HS-27A (cell line): ENCODE measurements around the gene DPEP1.
"Not testable (repeated sequence)": the region's sequence is repeated elsewhere in the genome, so short reads cannot be mapped to it uniquely, and the experiment has no call there.

Experiments used
- DNase-seq: peaks from one replicate; pipeline ENCODE4 v3.0.0-alpha.2; 2012; ENCODE audit warnings: low read depth, missing footprints

DPEP1 gene

DNA sequence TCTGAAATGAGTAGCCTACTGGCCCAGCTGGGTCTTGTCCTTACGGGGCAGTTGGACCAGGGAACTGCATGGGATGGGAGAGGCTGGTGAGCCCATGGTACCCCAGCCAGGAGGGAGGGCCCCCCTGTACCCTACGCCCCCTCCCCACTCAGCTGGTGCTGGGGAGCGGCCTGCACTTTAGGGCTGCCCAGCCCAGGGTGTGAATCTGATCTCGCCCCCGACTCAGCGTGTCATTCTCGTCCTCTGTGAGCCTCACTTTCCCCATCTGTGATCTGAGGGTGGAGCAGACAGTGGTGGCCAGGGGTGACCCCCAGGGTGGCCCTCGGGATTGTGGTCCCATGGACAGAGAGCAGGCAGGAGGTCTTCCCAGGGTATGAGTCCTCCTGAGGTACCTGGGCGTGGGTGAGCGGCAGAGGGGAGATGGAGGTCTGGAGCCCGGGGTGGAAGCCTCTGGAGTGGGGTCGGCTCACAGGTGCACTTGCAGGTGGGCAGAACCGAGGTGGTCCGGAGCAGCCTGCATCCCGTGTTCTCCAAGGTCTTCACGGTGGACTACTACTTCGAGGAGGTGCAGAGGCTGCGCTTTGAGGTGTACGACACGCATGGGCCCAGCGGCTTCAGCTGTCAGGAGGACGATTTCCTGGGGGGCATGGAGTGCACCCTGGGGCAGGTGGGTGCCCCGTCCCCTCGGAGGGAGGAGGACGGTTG is 36.2 kb upstream of the DPEP1 start:
- DNase-seq: no peak

DNA sequence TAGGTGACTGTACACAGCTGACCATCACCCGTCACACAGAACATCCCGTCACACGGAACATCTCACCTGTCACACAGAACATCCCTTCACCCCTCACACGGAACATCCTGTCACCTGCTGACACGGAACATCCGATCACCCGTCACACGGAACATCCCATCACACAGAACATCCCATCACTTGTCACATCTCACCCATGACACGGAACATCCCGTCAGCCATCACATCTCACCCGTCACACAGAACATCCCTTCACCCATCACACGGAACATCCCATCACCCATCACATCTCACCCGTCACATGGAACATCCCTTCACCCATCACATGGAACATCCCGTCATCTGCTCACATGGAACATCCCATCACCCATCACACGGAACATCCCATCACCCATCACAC is 34.1 kb upstream of the DPEP1 start:
- no peak for DNase-seq

DNA sequence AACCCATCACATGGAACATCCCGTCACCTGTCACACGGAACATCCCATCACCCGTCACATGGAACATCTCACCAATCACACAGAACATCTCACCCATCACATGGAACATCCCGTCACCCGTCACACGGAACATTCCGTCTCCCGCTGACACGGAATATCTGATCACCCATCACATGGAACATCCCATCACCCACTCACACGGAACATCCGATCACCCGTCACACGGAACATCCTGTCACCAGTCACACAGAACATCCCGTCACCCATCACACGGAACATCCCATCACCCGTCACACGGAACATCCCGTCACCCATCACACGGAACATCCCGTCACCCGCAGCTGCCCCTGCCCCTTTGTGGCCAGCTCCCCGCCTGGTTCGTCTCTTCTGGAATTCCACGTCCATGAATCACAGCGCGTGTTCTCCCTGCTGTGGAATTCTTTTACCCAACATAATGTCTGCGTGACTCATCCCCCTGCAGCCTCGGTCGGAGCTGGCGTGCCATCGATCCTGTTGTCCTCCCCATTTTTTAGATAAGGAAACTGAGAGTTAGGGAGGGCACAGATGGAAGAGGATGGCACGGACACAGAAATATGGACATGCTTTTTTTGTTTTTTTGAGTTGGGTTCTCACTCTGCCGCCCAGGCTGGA is 32.3 kb upstream of the DPEP1 start:
- peak; percentile 96 for DNase-seq

DNA sequence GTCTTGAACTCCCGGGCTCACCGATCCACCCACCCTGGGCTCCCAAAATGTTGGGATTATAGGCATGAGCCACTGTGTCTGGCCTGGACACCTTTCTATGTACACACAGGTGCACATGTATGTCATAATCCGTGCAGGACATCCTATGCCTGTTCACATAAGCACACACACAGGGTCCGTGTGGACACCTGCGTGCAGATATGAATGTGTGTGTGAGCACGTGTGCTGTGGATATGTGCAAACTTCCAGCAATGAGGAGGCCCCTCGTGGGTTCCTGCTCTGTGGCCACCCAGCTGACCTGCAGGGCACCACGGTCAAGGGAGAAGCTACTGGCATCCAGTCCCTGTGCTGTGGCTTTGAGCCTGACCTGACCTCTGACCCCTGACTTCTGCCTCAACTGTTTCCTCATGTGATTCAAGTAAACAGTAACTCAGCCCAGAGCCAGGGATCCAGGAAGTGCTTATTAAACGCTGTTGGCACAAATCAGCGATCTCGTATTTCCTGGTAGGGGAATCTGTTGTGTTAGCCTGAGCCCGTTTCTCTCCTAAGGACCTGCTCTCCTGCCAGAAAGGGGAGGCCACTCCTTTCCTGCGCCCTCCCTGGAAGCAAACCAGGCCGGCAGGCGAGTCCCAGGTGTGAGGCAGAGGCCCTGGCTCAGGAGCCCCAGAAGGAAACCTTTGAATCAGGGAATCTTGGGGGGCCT is 31.4 kb upstream of the DPEP1 start:
- DNase-seq: no peak

DNA sequence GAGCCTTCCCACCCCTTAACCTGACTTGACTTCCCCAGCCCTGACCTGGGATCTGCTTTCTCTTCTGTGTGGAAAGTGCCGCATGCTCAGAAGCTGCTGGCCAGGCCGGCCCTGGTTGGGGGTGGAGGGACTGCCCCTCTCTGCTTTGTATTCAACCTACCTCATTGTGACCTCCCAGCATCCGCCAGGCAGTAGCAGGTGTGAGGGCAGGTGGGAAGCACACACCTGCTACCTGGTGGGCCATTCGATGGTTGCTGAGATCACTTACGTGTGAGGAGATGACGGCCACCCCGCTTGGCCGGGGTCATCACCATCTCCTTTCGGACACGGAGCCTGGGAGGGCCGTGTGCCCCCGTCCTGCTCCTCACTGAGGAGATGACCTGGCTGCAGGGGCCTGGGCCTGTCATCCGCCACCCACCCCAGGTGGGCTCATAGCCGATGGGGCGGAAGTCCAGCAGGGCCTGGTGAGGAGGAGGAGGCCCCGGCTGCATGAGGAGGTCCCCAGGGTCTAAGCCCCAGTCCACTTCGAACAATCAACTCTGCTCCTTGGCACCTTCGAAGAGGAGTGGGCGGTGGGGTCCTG is 30.7 kb upstream of the DPEP1 start:
- DNase-seq: no peak

DNA sequence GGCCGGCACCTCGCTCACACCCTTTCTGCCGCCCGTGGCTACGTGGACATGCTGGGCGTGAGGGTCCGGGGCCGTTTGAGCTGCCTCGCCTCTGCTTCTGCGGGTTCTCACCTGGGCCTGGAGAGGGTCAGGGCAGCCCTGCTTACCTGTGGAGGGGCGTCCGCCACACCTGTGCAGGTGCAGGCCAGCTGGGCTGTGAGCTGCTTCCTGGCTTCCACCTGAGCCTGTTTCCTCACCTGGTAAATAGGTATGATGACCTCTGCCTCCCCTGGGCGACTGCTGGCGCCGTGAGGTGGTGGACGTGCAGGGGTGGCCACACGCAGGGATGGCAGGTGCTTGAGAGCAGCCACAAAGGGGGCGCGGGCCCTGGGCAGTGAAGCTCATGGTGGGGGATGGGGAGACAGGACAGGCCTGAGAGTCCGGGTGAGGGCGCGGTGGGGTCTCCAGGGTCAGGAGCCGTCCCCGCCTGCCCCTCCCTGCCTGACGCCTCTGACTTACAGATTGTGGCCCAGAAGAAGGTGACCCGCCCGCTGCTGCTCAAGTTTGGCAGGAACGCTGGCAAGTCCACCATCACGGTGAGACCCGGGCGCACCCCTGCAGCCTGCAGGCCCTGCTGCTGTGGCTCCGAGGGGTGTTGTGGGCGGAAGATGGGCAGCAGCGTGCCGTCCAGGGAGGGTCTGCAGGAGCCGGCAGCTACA is 30.1 kb upstream of the DPEP1 start:
- DNase-seq: no peak

DNA sequence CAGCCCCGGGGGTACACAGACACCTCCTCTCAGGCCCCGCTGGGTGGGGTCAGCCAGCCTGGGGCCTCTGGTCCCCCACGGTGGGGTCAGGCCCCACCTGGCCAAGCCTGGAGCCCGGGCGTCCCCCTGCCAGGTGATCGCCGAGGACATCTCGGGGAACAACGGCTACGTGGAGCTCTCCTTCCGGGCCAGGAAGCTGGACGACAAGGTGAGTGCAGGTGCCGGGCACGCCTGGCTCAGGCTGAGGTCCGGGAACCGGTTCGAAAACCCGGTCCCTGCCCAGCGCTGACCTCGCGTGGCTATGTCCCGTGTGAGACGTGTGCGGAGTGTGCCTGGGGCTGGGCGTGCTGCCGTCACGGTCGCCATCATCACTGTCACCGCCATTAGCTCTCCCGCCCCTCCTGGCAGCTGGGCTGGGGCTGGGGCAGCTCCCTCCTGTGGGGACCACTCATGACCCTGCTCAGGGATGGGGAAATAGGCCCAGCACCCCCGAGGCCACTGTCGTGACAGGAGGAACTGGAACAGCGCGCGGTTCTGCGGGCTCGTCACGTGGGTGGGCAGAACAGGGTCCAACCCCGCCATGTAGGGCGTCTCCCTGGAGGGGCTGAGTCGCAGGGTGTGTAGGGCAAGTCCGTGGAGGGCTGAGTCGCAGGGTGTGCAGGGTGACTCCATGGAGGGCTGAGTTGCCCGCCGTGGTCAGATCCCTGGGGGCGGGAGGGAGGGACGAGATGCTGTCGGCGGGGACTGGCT is 29.4 kb upstream of the DPEP1 start:
- DNase-seq: no peak

DNA sequence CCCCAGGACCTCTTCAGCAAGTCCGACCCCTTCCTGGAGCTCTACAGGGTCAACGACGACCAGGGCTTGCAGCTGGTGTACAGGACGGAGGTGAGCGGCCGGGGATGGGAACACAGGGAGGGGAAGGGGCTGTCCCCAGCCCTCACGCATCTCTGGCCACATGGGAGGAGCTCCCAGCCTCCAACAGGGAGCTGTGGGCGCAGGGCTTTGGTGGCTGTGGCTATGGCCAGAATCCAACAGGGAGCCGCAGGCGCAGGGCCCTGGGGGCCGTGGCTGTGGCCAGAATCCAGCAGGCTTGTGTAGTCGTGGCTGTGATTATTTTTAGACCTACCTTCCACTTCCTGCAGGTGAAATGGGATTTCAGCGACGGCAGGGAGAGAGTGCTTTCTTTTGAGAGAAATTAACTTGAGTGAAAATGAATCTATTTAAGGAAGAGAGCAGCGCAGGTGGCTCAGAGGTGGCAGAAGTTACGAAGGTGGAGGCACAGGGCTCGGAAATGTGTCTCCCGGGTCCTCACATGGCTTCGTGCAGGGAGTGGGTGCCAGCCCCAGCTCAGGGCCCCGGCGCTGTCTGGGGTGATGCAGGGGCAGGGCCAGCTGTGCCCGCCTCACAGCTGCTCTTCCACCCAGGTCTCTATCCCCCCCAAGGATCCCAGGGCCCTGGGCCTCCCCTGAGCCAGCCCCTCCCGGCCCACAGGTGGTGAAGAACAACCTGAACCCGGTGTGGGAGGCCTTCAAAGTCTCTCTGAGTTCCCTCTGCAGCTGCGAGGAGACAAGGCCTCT is 28.5 kb upstream of the DPEP1 start:
- no peak for DNase-seq

DNA sequence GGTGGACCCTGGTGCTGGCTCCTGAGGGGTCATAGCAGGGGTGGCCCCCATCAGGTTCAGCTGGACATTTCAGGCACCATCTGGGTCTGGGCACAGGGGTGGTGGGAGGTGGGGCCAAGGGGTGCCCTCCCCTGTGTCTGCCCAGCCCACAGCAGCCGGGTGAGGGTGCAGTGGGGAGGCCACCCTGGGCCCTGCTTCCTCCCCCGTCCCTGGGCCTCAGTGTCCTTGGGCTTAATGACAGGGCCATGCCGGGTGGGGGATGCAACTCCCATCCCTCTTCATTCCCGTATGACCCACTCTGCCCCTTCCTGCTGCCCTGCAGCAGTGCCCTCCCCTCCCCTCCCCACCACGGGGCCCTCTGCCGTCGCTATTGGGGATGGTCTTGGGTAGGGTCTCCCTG is 27.2 kb upstream of the DPEP1 start:
- DNase-seq: no peak

DNA sequence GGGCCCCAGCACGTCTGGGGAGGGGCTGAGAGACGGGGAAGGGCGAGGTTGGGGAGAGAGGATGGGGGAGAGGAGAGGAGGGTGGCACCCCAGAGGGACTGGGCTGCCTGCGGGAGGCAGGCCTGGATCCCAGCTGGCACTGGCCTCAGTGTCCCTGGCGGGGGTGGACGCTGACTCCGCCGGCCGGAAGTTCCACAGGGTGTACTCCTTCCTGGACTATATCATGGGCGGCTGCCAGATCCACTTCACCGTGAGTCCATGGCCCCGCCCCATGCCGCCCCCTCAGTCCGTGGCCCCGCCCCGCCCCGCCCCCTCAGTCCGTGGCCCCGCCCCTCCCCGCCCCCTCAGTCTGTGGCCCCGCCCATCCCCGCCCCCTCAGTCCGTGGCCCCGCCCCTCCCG is 26.6 kb upstream of the DPEP1 start:
- DNase-seq: no peak

DNA sequence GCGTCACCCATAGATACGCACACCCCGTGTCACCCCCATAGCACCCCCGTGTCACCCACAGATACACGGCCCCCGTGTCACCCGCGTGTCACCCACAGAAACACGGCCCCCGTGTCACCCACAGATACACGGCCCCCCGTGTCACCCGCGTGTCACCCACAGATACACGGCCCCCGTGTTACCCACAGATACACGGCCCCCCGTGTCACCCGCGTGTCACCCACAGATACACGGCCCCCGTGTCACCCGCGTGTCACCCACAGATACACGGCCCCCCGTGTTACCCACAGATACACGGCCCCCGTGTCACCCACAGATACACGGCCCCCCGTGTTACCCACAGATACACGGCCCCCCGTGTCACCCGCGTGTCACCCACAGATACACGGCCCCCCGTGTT is 25.8 kb upstream of the DPEP1 start:
- DNase-seq: not testable (repeated sequence)

DNA sequence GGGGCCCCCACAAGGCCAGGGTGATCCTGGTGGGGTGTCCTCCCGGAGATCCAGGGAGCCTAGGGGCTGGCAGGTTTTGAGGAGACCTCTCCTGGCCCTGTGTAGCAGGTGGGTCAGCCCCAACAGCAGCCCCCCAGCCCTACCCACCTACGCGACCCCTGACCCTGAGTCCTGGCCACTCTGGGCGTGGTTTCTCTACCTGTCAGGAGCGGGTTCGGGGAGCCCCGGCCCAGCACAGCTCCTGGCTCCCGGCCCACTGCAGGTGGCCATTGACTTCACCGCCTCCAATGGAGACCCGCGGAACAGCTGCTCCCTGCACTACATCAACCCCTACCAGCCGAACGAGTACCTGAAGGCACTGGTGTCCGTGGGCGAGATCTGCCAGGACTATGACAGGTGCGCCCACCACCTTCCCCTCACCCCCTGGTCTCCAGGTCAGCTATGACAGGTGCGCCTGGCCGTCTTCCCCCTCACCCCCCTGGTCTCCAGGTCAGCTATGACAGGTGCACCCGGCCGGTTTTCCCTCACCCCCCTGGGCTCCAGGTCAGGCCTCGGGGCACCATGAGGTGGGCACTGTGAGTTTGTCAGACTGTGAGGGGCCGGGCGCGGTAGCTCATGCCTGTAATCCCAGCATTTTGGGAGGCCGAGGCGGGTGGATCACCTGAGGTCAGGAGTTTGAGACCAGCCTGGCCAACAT is 24.9 kb upstream of the DPEP1 start:
- no peak for DNase-seq

DNA sequence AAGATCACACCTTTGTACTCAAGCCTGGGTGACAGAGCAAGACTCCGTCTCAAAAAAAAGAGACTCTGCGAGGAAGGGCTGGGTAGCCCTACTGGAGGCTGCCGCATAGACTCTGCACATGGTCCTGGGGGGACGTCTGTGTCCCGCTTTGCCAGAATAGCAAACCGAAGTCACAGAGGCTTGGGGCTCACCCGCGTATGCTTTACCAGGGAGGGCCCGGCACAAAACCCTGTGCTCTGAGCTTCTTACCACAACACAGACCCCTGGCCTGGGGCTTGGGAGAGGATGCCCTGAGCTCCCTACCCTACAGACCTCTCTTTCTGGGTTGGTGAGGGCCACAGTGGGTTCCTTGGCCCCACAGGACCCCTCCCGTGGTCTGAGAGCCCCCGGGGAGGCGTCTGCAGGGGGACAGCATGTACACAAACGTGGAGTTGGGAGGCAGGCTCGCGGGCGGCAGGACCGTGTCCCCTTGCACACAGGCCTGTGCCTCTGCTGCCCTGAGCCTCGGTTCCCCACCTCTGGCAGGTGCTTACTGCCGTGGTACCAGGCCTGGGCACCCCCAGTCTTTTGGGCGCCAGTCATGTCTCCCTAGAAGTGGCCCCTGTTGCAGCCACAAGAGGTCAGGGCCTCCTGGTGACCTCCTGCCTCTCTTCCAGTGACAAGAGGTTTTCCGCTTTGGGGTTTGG is 24.1 kb upstream of the DPEP1 start:
- DNase-seq: no peak

DNA sequence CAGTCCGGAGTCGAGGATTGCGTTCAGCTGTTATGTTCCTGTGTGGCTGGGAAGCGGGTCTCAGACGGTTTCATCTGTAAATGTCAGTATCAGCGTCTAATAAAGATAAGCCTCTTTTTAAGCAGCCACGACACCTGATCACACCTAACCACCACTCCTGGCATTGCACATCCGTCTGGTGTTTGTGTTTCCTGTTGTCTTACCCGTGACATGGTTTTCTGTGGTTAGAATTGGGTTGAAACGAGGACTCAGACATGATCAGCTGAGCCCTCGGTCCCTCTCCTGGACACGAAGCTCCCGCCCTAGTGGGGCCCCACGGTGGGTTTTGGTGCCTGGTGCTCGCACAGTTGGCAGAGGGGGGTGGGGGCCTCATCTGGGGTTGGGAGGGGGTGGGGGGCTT is 19.6 kb upstream of the DPEP1 start:
- no peak for DNase-seq

DNA sequence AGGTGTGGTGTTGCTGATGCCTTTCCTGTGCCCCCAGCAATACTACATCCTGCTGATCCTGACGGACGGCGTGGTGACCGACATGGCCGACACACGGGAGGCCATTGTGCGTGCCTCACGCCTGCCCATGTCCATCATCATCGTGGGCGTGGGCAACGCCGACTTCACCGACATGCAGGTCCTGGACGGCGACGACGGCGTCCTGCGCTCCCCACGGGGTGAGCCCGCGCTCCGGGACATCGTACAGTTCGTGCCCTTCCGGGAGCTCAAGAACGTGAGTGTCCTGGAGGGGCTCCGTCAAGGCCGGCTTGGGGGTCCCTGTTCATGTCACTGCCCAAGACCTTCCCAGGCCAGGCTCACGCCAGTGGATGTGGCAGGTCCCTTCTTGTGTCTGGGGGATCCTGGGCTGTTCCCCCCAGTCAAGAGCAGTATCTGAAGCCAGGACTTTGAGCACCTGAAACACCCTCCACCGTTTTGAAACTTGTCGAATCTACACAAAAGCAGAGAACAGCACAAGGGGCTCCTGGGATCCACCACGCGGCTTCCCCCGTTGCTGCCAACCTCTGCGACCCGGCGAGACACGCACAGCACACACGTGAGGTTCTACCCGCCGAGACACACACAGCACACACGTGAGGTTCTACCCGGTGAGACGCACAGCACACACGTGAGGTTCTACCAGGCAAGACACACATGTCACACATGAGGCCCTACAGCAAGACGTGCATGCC is 17.9 kb upstream of the DPEP1 start:
- no peak for DNase-seq

DNA sequence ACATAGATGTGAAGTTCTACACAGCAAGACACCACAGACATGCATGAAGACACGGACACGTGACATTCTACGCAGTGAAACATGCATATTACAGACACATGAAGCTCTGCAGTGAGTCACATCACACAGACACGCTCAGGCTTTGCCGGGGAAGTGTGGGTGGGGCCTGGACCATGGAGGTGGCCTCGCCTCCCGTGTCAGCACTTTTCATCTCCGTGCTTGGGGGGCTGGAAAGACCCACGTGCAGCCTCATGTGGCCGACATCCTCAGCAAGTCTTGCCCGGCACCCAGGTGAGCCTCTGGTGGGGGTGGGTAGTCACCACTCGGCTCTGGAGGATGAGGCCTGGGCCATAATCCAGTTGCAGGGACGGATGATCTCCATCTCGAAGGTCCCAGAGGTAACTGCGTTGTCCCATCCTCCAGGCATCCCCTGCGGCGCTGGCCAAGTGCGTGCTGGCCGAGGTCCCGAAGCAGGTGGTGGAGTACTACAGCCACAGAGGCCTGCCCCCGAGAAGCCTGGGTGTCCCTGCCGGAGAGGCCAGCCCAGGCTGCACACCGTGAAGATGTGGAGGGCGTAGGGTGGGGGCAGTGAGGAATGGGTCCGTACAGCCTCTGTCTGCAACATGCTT is 17.3 kb upstream of the DPEP1 start:
- no peak for DNase-seq

DNA sequence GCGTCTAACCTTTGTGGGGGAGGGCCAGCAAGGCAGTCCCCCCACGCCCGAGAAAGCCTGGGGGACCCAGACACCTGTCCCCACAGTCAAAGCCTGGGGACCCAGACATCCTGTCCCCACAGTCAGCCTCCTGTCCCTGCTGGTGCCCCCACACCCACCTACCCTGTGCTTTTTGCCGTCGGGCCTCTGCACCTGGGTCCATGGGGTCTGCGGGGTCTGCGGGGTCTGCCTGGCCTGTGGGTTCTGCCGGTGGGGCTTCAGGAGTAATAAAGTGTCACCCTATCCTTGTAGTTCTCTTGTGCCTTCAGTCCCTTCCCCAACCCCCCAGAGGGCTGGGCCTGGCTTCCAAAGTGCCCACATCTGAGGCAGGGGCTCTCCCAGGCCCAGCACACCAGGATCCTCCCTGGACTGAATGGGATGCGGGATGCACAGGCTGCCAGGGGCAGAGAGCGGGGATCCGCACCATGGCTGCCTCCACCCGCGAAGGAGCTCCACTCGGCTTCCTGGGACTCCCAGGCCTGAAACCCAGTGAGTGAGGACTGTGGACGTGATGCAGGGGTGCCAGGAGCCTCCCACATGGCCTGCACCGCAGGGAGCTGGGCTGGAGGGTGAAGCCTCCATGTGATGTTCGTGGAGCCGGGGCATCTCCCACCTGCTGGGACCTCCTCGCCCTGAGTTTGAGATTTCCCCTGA is 16.3 kb upstream of the DPEP1 start:
- DNase-seq: no peak

DNA sequence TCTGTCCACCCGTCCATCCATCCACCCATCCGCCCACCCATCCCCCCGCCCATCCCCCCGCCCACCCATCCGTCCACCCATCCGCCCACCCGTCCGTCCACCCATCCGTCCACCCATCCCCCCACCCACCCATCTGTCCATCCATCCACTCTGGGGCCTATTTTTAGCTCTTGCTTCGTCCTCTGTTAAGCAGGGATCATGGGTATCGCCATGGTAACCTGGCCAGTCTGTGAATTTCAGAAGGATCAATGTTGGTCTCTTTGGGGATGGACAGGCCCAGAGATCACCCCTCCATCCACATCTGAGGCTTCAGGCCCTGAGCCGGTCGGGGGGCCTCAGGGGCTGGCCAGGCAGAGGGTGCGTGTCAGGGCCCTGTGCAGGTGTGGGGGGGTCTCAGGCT is 15.2 kb upstream of the DPEP1 start:
- no peak for DNase-seq
